SK-N-SH treated with all-trans-retinoic acid at 6 μM for 48 hours (cell line): ENCODE results near the gene ARPC2.
"Not testable (repeated sequence)": the region's sequence is repeated elsewhere in the genome, so short reads cannot be mapped to it uniquely, and the experiment has no call there.

ENCODE experiments used
- ATAC-seq: fragments of 200-7000 bp; cut with Tn5 transposase; 3 replicates; pipeline ENCODE4 v1.9.1; 2020; ENCODE audit warnings: mild to moderate bottlenecking, moderate library complexity
- ARNTL ChIP-seq: fragments of 450-650 bp; formaldehyde crosslinking; IDR thresholded peaks from 2 replicates; pipeline ENCODE4 v1.5.0; 2020; ENCODE audit warnings: low read depth, mild to moderate bottlenecking, moderate library complexity, borderline replicate concordance
- BACH2 ChIP-seq: fragments of 250-450 bp; sonication (Bioruptor Pico); IDR thresholded peaks from 2 replicates; pipeline ENCODE4 v1.9.0; 2021; ENCODE audit warnings: mild to moderate bottlenecking, borderline replicate concordance
- CREB5 ChIP-seq: fragments of 250-450 bp; sonication (Bioruptor Pico); IDR thresholded peaks from 2 replicates; pipeline ENCODE4 v1.5.1; 2020; ENCODE audit warnings: low read depth, mild to moderate bottlenecking, moderate library complexity
- CSDC2 ChIP-seq: fragments of 250-450 bp; sonication (Bioruptor Pico); IDR thresholded peaks from 2 replicates; pipeline ENCODE4 v1.5.0; 2020; ENCODE audit warnings: mild to moderate bottlenecking, moderate library complexity
- CSRNP3 ChIP-seq: fragments of 250-450 bp; sonication (Bioruptor Pico); IDR thresholded peaks from 2 replicates; pipeline ENCODE4 v1.5.1; 2021; ENCODE audit warnings: mild to moderate bottlenecking, moderate library complexity
- ESRRG ChIP-seq: fragments of 250-450 bp; sonication (Bioruptor Pico); IDR thresholded peaks from 2 replicates; pipeline ENCODE4 v1.6.1; 2021; ENCODE audit warnings: mild to moderate bottlenecking
- GLIS3 ChIP-seq: fragments of 250-450 bp; sonication (Bioruptor Pico); IDR thresholded peaks from 2 replicates; pipeline ENCODE4 v1.5.0; 2020; ENCODE audit warnings: mild to moderate bottlenecking, moderate library complexity
- ISL1 ChIP-seq: fragments of 250-450 bp; sonication (Bioruptor Pico); IDR thresholded peaks from 2 replicates; pipeline ENCODE4 v2.1.2; 2022; ENCODE audit warnings: mild to moderate bottlenecking, moderate library complexity
- OSR1 ChIP-seq: fragments of 250-450 bp; sonication (Bioruptor Pico); IDR thresholded peaks from 2 replicates; pipeline ENCODE4 v1.8.0; 2022; ENCODE audit warnings: moderate library complexity, mild to moderate bottlenecking, inconsistent platforms
- PATZ1 ChIP-seq: fragments of 250-450 bp; sonication (Bioruptor Pico); IDR thresholded peaks from 2 replicates; pipeline ENCODE4 v1.8.0; 2020; ENCODE audit warnings: mild to moderate bottlenecking, moderate library complexity, borderline replicate concordance
- POU6F1 ChIP-seq: fragments of 250-450 bp; sonication (Bioruptor Pico); IDR thresholded peaks from 2 replicates; pipeline ENCODE4 v1.8.0; 2021; ENCODE audit warnings: low read depth, mild to moderate bottlenecking, moderate library complexity, borderline replicate concordance
- PPARA ChIP-seq: fragments of 250-450 bp; sonication (Bioruptor Pico); IDR thresholded peaks from 2 replicates; pipeline ENCODE4 v1.5.0; 2020; ENCODE audit warnings: mild to moderate bottlenecking, borderline replicate concordance
- RARB ChIP-seq: fragments of 250-450 bp; sonication (Bioruptor Pico); IDR thresholded peaks from 2 replicates; pipeline ENCODE4 v1.8.0; 2021; ENCODE audit warnings: mild to moderate bottlenecking, moderate library complexity
- SNAI2 ChIP-seq: fragments of 250-450 bp; sonication (Bioruptor Pico); IDR thresholded peaks from 2 replicates; pipeline ENCODE4 v1.5.0; 2020; ENCODE audit warnings: mild to moderate bottlenecking, moderate library complexity
- TCF4 ChIP-seq: fragments of 250-450 bp; sonication (Bioruptor Pico); IDR thresholded peaks from 2 replicates; pipeline ENCODE4 v1.8.0; 2021; ENCODE audit warnings: mild to moderate bottlenecking, moderate library complexity, borderline replicate concordance
- TOX ChIP-seq: fragments of 250-450 bp; sonication (Bioruptor Pico); IDR thresholded peaks from 2 replicates; pipeline ENCODE4 v1.8.0; 2021; ENCODE audit warnings: mild to moderate bottlenecking, moderate library complexity, borderline replicate concordance
- TSHZ2 ChIP-seq: fragments of 250-450 bp; sonication (Bioruptor Pico); IDR thresholded peaks from 2 replicates; pipeline ENCODE4 v1.5.0; 2020; ENCODE audit warnings: mild to moderate bottlenecking, moderate library complexity
- ZC3H10 ChIP-seq: fragments of 250-450 bp; sonication (Bioruptor Pico); IDR thresholded peaks from 2 replicates; pipeline ENCODE4 v1.5.1; 2021; ENCODE audit warnings: mild to moderate bottlenecking, moderate library complexity
- ZFP3 ChIP-seq: fragments of 250-450 bp; sonication (Bioruptor Pico); IDR thresholded peaks from 2 replicates; pipeline ENCODE4 v1.5.0; 2020; ENCODE audit warnings: mild to moderate bottlenecking, moderate library complexity
- ZFP30 ChIP-seq: fragments of 450-650 bp; formaldehyde crosslinking; IDR thresholded peaks from 2 replicates; pipeline ENCODE4 v1.5.0; 2022; ENCODE audit warnings: mild to moderate bottlenecking, moderate library complexity
- ZNF565 ChIP-seq: fragments of 450-650 bp; formaldehyde crosslinking; conservative IDR thresholded peaks from 2 replicates; pipeline ENCODE4 v1.5.0; 2020; ENCODE audit warnings: low read depth, mild to moderate bottlenecking, moderate library complexity
- ZNF8 ChIP-seq: fragments of 450-650 bp; formaldehyde crosslinking; IDR thresholded peaks from 2 replicates; pipeline ENCODE4 v1.5.0; 2020; ENCODE audit warnings: mild to moderate bottlenecking, moderate library complexity

Gene ARPC2

GRCh38 chr2:218168635-218169462, 48.1 kb upstream of the ARPC2 start:
- TF ChIP-seq PATZ1 (CRISPR knock-in tag), result no peak
- no peak for TF ChIP-seq CSRNP3
- TF ChIP-seq ZNF565, result no peak
- no peak for TF ChIP-seq ARNTL (CRISPR knock-in tag)
- TF ChIP-seq ZC3H10 (CRISPR knock-in tag), result no peak
- no peak for TF ChIP-seq ZFP30 (CRISPR knock-in tag)
- TF ChIP-seq TCF4, result no peak
- TF ChIP-seq TOX (CRISPR knock-in tag), result no peak
- no peak for TF ChIP-seq GLIS3
- no peak for TF ChIP-seq ZNF8
- peak; percentile 76 for ATAC-seq

- TF ChIP-seq ESRRG, result no peak
- no peak for TF ChIP-seq CREB5 (CRISPR knock-in tag)
- no peak for ATAC-seq
Observed at GRCh38 chr2:218169757-218170546, 47.0 kb upstream of the ARPC2 start.

GRCh38 chr2:218171744-218172143, 45.2 kb upstream of the ARPC2 start:
- not testable (repeated sequence) for ATAC-seq

GRCh38 chr2:218172845-218173244, 44.1 kb upstream of the ARPC2 start:
- TF ChIP-seq PATZ1 (CRISPR knock-in tag) (no peak), TSHZ2 (CRISPR knock-in tag) (no peak), GLIS3 (no peak), PPARA (no peak), SNAI2 (CRISPR knock-in tag) (no peak), ARNTL (CRISPR knock-in tag) (no peak), OSR1 (CRISPR knock-in tag) (no peak), TCF4 (no peak), ZNF8 (no peak), ZNF565 (no peak), TOX (CRISPR knock-in tag) (no peak), ZFP3 (CRISPR knock-in tag) (no peak), ISL1 (no peak), ESRRG (no peak), CSDC2 (CRISPR knock-in tag) (no peak), ZC3H10 (CRISPR knock-in tag) (no peak), POU6F1 (CRISPR knock-in tag) (no peak), ZFP30 (CRISPR knock-in tag) (no peak), BACH2 (CRISPR knock-in tag) (no peak), RARB (CRISPR knock-in tag) (no peak)
- TF ChIP-seq, all 23 proteins: peak for 0
- no peak for ATAC-seq
